ENCODE data around the gene GARIN1A. TPM values are rescaled to one million over a fixed set of nuclear protein-coding genes. Genes with fewer than 3 reads are reported as not detected.

The GARIN1A gene
- total RNA-seq, 1 donor from 2014 or later: 1.5 TPM

- Histone ChIP-seq H3K9me3 (no peaks in the 10 kb centered on the region), H3K36me3 (no peaks in the 10 kb centered on the region), H3K4me3 (no peak overlapping the region), H3K4me1 (peaks cover 8% of the 10 kb centered on the region), H3K27ac (no peak overlapping the region), H3K27me3 (no peaks in the 10 kb centered on the region)
- TF ChIP-seq POLR2AphosphoS5 (IDR thresholded peaks at IDR 0.05; ENCODE audit: insufficient read depth in 1 of 2, low read depth in 1 of 2) (no peak), CTCF (IDR thresholded peaks at IDR 0.05) (no peak), POLR2A (IDR thresholded peaks at IDR 0.05) (no peak)
- intact Hi-C loops (cut with DNase I): no loop called here
- DNase-seq (ENCODE audit: extremely low spot score in 2 of 2): no peak
Observed at GRCh38 chr7:128701062-128701785, 29.1 kb downstream of the GARIN1A start.

- no peaks in the 10 kb centered on the region for H3K36me3 ChIP-seq
- no peaks in the 10 kb centered on the region for H3K27me3 ChIP-seq
- no peak for TF ChIP-seq CTCF (IDR thresholded peaks at IDR 0.05)
- no peak for TF ChIP-seq POLR2A (IDR thresholded peaks at IDR 0.05)
- TF ChIP-seq POLR2AphosphoS5 (IDR thresholded peaks at IDR 0.05; ENCODE audit: insufficient read depth in 1 of 2, low read depth in 1 of 2): no peak
- H3K27ac ChIP-seq: no peak overlapping the region
- DNase-seq (ENCODE audit: extremely low spot score in 2 of 2): no peak
- H3K4me3 ChIP-seq: no peak overlapping the region
- H3K9me3 ChIP-seq: no peaks in the 10 kb centered on the region
- intact Hi-C loops (cut with DNase I): no loop called here
- H3K4me1 ChIP-seq: no peaks in the 10 kb centered on the region
Observed at GRCh38 chr7:128703609-128704241, 31.6 kb downstream of the GARIN1A start.

- H3K27me3 ChIP-seq: no peaks in the 10 kb centered on the region
- intact Hi-C loops (cut with DNase I): no loop called here
- no peaks in the 10 kb centered on the region for H3K4me1 ChIP-seq
- TF ChIP-seq POLR2A (IDR thresholded peaks at IDR 0.05) (no peak), POLR2AphosphoS5 (IDR thresholded peaks at IDR 0.05; ENCODE audit: insufficient read depth in 1 of 2, low read depth in 1 of 2) (no peak), CTCF (IDR thresholded peaks at IDR 0.05) (no peak)
- no peak overlapping the region for H3K27ac ChIP-seq
- no peak overlapping the region for H3K4me3 ChIP-seq
- H3K36me3 ChIP-seq: no peaks in the 10 kb centered on the region
- DNase-seq (ENCODE audit: extremely low spot score in 2 of 2): no peak
- no peaks in the 10 kb centered on the region for H3K9me3 ChIP-seq
Observed at GRCh38 chr7:128705891-128706333, 33.8 kb downstream of the GARIN1A start.

- no peak overlapping the region for H3K27ac ChIP-seq
- H3K36me3 ChIP-seq: no peaks in the 10 kb centered on the region
- intact Hi-C loops (cut with DNase I): no loop called here
- no peaks in the 10 kb centered on the region for H3K9me3 ChIP-seq
- no peak overlapping the region for H3K4me3 ChIP-seq
- no peak for DNase-seq (ENCODE audit: extremely low spot score in 2 of 2)
- no peaks in the 10 kb centered on the region for H3K27me3 ChIP-seq
- H3K4me1 ChIP-seq: no peaks in the 10 kb centered on the region
- no peak for TF ChIP-seq POLR2AphosphoS5 (IDR thresholded peaks at IDR 0.05; ENCODE audit: insufficient read depth in 1 of 2, low read depth in 1 of 2)
- no peak for TF ChIP-seq CTCF (IDR thresholded peaks at IDR 0.05)
- TF ChIP-seq POLR2A (IDR thresholded peaks at IDR 0.05): no peak
Observed at GRCh38 chr7:128707752-128708151, 35.7 kb downstream of the GARIN1A start.

GRCh38 chr7:128708235-128708634, 36.1 kb downstream of the GARIN1A start:
- no peaks in the 10 kb centered on the region for H3K9me3 ChIP-seq
- H3K27me3 ChIP-seq: no peaks in the 10 kb centered on the region
- DNase-seq (ENCODE audit: extremely low spot score in 2 of 2): no peak
- TF ChIP-seq POLR2AphosphoS5 (IDR thresholded peaks at IDR 0.05; ENCODE audit: insufficient read depth in 1 of 2, low read depth in 1 of 2) (no peak), POLR2A (IDR thresholded peaks at IDR 0.05) (no peak), CTCF (IDR thresholded peaks at IDR 0.05) (no peak)
- no peak overlapping the region for H3K4me3 ChIP-seq
- no peaks in the 10 kb centered on the region for H3K4me1 ChIP-seq
- H3K36me3 ChIP-seq: no peaks in the 10 kb centered on the region
- intact Hi-C loops (cut with DNase I): no loop called here
- no peak overlapping the region for H3K27ac ChIP-seq

Data from vagina (tissue), 2 donors.